Naive thymus-derived CD4-positive, alpha-beta T cell (primary cell): ENCODE data around the gene MAB21L3. TPM values are rescaled to one million over a fixed set of nuclear protein-coding genes. Genes with fewer than 3 reads are reported as not detected.

Experiments
- ATAC-seq: fragments of 150-1000 bp; cut with Tn5 transposase; 2 replicates; pipeline ENCODE4 v1.10.0; 2021; ENCODE audit warnings: mild to moderate bottlenecking, moderate library complexity
- CTCF ChIA-PET: fragments of 350-600 bp; sonication (Branson Sonifier 250); formaldehyde crosslinking; loops from one replicate; lab custom pipeline; 2021; ENCODE audit warnings: antibody characterized with exemption; lab: Charles Lee
- POLR2A ChIA-PET: fragments of 350-600 bp; sonication (Branson Sonifier 250); formaldehyde crosslinking; loops from one replicate; lab custom pipeline; 2021; ENCODE audit warnings: antibody characterized with exemption, inconsistent platforms; lab: Charles Lee
- DNase-seq, 9 donors: peaks; one replicate each; pipeline versions ENCODE4 v3.0.0 to v3.0.0-alpha.2; 2020 to 2022; ENCODE audit warnings: mixed read lengths in 1 of 9
- H3K27ac ChIP-seq: one replicate; pipeline ENCODE4 v1.7.0; 2013; ENCODE audit warnings: mild to moderate bottlenecking, low read depth, low read length, moderate library complexity
- H3K27me3 ChIP-seq, 2 donors: one replicate each; pipeline ENCODE4 v1.7.0; 2013; ENCODE audit warnings: low read length in 2 of 2, mild to moderate bottlenecking in 2 of 2, moderate library complexity in 2 of 2; ENCODE audit not compliant: control insufficient read depth in 2 of 2, insufficient read depth in 2 of 2
- H3K36me3 ChIP-seq, 3 experiments: 1 replicate in 2 of 3; 2 replicates in 1 of 3; pipeline ENCODE4 v1.7.0; 2013; ENCODE audit warnings: low read length in 3 of 3, mild to moderate bottlenecking in 3 of 3, moderate library complexity in 1 of 3; ENCODE audit not compliant: insufficient read depth in 3 of 3, control insufficient read depth in 2 of 3
- H3K4me1 ChIP-seq, 2 donors: one replicate each; pipeline ENCODE4 v1.7.0; 2013; ENCODE audit warnings: low read length in 2 of 2, mild to moderate bottlenecking in 2 of 2, moderate library complexity in 1 of 2; ENCODE audit not compliant: control insufficient read depth in 2 of 2, insufficient read depth in 2 of 2
- H3K4me3 ChIP-seq: 2 replicates; pipeline ENCODE4 v1.7.0; 2013; ENCODE audit warnings: mild to moderate bottlenecking, low read length
- H3K9me3 ChIP-seq, 3 experiments: 1 replicate in 2 of 3; 2 replicates in 1 of 3; pipeline ENCODE4 v1.7.0; 2013; ENCODE audit warnings: low read length in 3 of 3; ENCODE audit not compliant: control insufficient read depth in 2 of 3
- H3K27ac Mint-ChIP-seq, 9 donors: one replicate each; pipeline ENCODE4 v1.8.0; 2020 to 2022; ENCODE audit warnings: mixed read lengths in 9 of 9, mild to moderate bottlenecking in 8 of 9, moderate library complexity in 5 of 9, inconsistent platforms in 2 of 9
- H3K27me3 Mint-ChIP-seq, 5 donors: one replicate each; pipeline ENCODE4 v1.8.0; 2021 to 2022; ENCODE audit warnings: mixed read lengths in 5 of 5, mild to moderate bottlenecking in 1 of 5
- H3K36me3 Mint-ChIP-seq, 5 donors: one replicate each; pipeline ENCODE4 v1.8.0; 2020 to 2022; ENCODE audit warnings: mixed read lengths in 5 of 5, mild to moderate bottlenecking in 3 of 5, inconsistent platforms in 1 of 5
- H3K4me1 Mint-ChIP-seq, 7 donors: one replicate each; pipeline ENCODE4 v1.8.0; 2020 to 2022; ENCODE audit warnings: mixed read lengths in 7 of 7, mild to moderate bottlenecking in 3 of 7, inconsistent platforms in 1 of 7
- H3K4me3 Mint-ChIP-seq, 10 donors: one replicate each; pipeline ENCODE4 v1.8.0; 2020 to 2022; ENCODE audit warnings: mild to moderate bottlenecking in 10 of 10, mixed read lengths in 10 of 10, moderate library complexity in 6 of 10, inconsistent platforms in 2 of 10
- H3K9me3 Mint-ChIP-seq, 11 donors: one replicate each; pipeline ENCODE4 v1.8.0; 2020 to 2022; ENCODE audit warnings: mixed read lengths in 11 of 11, mild to moderate bottlenecking in 4 of 11, inconsistent platforms in 1 of 11, moderate library complexity in 1 of 11
- intact Hi-C, 2 donors: fragments of 100-400 bp; cut with micrococcal nuclease; formaldehyde crosslinking; loops; one replicate each; pipeline ENCODE4 v1.15.1; 2023
- polyA plus RNA-seq, 2 donors: library from polyadenylated mRNA; unstranded; fragments of 300-500 nt; fragmentation: Illumina TruSeq; gene quantifications; one replicate each; pipeline ENCODE4 v1.2.3, GENCODE V29; 2021
- total RNA-seq, 6 experiments: library from RNA in 5 of 6; stranded (reverse) in 5 of 6; gene quantifications; 1 replicate in 5 of 6; 2 replicates in 1 of 6; pipeline ENCODE4 v1.2.3 and lab custom pipeline; 2021 to 2026

The MAB21L3 gene
- total and polyA plus RNA-seq, 7 experiments from 2014 or later, result 0.12 TPM; not detected in 6

DNA sequence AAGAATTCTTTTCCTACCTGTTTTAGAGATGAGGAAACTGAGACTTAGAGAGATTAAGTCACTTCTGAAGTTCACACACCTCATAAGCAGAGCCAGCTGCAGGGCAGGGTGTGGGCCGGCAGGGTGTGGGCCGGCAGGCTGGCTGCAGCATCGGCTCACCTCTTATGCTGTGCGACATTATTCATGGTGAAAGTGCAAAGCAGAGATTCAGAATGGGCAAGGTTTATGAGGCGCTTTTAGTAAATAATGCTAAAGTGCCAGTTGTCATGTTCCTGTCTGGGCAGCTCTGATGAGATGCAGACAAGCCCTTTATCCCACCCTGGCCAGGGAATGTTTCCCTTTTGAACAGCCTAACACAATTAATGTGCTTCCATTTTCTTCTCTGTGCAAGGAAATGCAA is 14.6 kb downstream of the MAB21L3 start:
- DNase-seq, result no peak
- Histone ChIP-seq H3K4me1 (peaks cover 11 to 15% of the 10 kb centered on the region in 2 donors), H3K27me3 (no peaks in the 10 kb centered on the region), H3K27ac (no peak overlapping the region), H3K9me3 (no peaks in the 10 kb centered on the region), H3K4me3 (no peak overlapping the region), H3K36me3 (no peaks in the 10 kb centered on the region)
- intact Hi-C loops, result no loop called here
- CTCF ChIA-PET, result interaction anchor here (0.6 to 1.6 kb wide), 4 partner anchors 26 to 363 kb away, joined by 3 to 4 read pairs (median 3); no protein-coding TSS in a partner anchor
- Mint-ChIP-seq H3K4me1 (peaks cover 13 to 44% (median 38%) of the 10 kb centered on the region in 7 donors), H3K9me3 (no peaks in the 10 kb centered on the region), H3K36me3 (no peaks in the 10 kb centered on the region), H3K27ac (no peak overlapping the region), H3K4me3 (peak overlapping the region in 1 of 10 donors; percentile 26), H3K27me3 (peaks cover 0 to 36% (median 7%) of the 10 kb centered on the region in 5 donors)
- POLR2A ChIA-PET, result no interaction called here
- ATAC-seq, result no peak

DNA sequence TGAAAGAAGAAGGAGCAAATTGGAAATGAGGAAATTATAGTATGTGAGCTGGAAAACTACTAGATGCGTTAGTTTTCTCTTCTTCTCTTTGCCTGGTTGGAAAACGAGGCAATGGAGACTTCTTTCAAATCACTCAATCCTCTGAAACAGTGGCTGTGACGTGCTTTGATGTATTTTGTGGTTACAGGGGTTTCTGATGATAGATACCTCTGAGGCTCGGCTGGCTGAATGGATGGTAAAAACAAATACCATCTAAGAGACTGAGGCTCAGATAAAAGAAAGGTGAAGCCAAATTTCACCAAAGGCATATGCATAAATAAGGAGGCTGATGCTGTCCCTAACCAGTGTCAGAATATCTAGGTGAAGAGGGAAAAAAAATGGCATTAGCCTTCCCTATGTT is 15.1 kb downstream of the MAB21L3 start:
- intact Hi-C loops, result no loop called here
- no peak overlapping the region for H3K27ac ChIP-seq
- ATAC-seq, result peak; percentile 47
- DNase-seq, result peak in 4 of 9 donors; percentile 17 to 33 (median 23)
- ChIA-PET POLR2A (no interaction called here), CTCF (interaction anchor here (1.6 kb wide), 1 partner anchor 362 kb away, joined by 3 read pairs; no protein-coding TSS in a partner anchor)
- H3K36me3 Mint-ChIP-seq, result no peaks in the 10 kb centered on the region
- H3K4me1 Mint-ChIP-seq, result peaks cover 13 to 44% (median 38%) of the 10 kb centered on the region in 7 donors
- peaks cover 0 to 35% (median 7%) of the 10 kb centered on the region in 5 donors for H3K27me3 Mint-ChIP-seq
- no peak overlapping the region for H3K4me3 ChIP-seq
- no peaks in the 10 kb centered on the region for H3K9me3 Mint-ChIP-seq
- H3K4me1 ChIP-seq, result peaks cover 11 to 15% of the 10 kb centered on the region in 2 donors
- no peaks in the 10 kb centered on the region for H3K36me3 ChIP-seq
- H3K27ac Mint-ChIP-seq, result peak overlapping the region in 1 of 9 donors; percentile 66
- no peaks in the 10 kb centered on the region for H3K9me3 ChIP-seq
- H3K4me3 Mint-ChIP-seq, result peak overlapping the region in 6 of 10 donors; percentile 13 to 40 (median 24)
- no peaks in the 10 kb centered on the region for H3K27me3 ChIP-seq

DNA sequence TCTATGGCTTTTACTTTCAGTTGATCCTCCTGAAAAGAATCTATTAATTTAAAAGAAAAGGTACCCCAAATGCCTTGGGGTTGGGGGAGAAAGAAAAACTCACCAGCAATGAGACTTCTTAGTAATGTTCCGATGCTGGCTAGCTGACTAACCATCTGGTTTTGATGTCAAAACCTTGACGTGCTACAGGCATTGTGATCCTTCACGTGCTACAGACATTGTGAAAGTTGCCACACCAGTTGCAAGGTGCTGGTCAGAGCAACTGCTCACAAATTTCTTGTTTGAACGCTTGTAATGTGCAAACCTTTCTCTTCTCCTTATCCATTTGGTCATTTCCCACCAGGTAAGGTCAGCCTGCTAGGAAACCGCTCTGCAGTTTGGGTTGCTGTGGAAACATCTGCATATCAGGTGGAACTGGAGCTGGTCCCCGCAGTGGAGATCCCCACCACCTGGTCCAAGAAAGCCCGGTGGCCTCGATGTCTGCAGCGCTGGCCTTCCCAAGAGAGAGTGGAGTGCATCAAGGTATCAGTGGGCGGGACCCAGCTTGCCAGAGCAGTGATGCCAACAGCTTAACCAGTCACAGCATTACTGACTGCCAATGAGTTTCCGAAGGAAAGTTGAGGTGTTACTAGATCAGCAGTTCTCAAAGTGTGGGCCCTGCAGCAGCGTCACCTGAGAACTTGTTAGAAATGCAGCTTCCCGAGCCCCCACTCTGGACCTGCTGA is 16.1 kb downstream of the MAB21L3 start:
- intact Hi-C loops, result no loop called here
- Mint-ChIP-seq H3K9me3 (no peaks in the 10 kb centered on the region), H3K4me1 (peaks cover 13 to 44% (median 38%) of the 10 kb centered on the region in 7 donors), H3K27ac (no peak overlapping the region), H3K36me3 (no peaks in the 10 kb centered on the region), H3K4me3 (peak overlapping the region in 1 of 10 donors; percentile 8), H3K27me3 (peaks cover 0 to 32% (median 7%) of the 10 kb centered on the region in 5 donors)
- Histone ChIP-seq H3K4me1 (peaks cover 11 to 15% of the 10 kb centered on the region in 2 donors), H3K9me3 (no peaks in the 10 kb centered on the region), H3K4me3 (no peak overlapping the region), H3K36me3 (no peaks in the 10 kb centered on the region), H3K27me3 (no peaks in the 10 kb centered on the region), H3K27ac (no peak overlapping the region)
- ChIA-PET CTCF (interaction anchor here (0.8 to 1.7 kb wide), 3 partner anchors 12 to 361 kb away, joined by 3 to 6 read pairs (median 3); no protein-coding TSS in a partner anchor), POLR2A (no interaction called here)
- ATAC-seq (no peak), DNase-seq (no peak)

DNA sequence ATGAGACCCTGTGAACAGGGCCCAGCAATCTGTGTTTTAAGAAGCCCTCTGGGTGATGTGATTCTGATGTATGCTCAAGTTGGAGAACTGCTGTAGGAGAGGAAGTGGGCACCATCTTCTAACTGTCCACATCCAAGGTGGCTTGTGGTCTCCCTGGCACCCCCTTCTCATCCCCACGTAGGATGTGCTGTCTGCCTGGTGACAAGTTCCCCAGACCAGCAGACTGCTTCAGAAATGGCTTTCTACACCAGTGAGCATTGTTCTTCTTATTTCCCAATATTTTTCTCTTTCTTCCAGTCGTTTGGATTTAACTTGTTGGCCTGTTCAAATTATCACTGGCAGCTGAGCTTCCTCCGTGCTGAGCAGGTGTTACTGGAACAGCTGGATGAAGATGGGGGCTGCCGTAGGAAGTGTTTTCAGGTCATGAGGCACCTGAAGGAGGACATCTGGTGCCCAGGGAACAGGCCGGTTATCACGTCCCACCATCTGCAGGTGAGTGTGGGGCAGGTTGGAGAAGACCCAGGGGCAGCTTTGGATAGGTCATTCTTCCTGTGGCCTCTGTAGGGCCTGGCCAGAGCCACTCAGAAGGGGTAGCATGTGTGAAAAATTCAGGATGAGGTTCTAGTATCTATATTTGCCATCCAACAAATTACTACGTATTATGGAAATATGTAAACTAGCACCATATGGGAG is 16.8 kb downstream of the MAB21L3 start:
- Histone ChIP-seq H3K27ac (no peak overlapping the region), H3K4me1 (peaks cover 11 to 15% of the 10 kb centered on the region in 2 donors), H3K4me3 (no peak overlapping the region), H3K36me3 (no peaks in the 10 kb centered on the region), H3K27me3 (no peaks in the 10 kb centered on the region), H3K9me3 (no peaks in the 10 kb centered on the region)
- no peak for DNase-seq
- Mint-ChIP-seq H3K4me3 (peak overlapping the region in 4 of 10 donors; percentile 6 to 39 (median 32)), H3K36me3 (no peaks in the 10 kb centered on the region), H3K27ac (peak overlapping the region in 2 of 9 donors; percentile 44 to 55), H3K4me1 (peaks cover 13 to 44% (median 38%) of the 10 kb centered on the region in 7 donors), H3K9me3 (no peaks in the 10 kb centered on the region), H3K27me3 (peaks cover 0 to 28% (median 7%) of the 10 kb centered on the region in 5 donors)
- intact Hi-C loops, result no loop called here
- ChIA-PET CTCF (interaction anchor here (1.7 kb wide), 1 partner anchor 11 kb away, joined by 6 read pairs; no protein-coding TSS in a partner anchor), POLR2A (no interaction called here)
- ATAC-seq, result no peak

DNA sequence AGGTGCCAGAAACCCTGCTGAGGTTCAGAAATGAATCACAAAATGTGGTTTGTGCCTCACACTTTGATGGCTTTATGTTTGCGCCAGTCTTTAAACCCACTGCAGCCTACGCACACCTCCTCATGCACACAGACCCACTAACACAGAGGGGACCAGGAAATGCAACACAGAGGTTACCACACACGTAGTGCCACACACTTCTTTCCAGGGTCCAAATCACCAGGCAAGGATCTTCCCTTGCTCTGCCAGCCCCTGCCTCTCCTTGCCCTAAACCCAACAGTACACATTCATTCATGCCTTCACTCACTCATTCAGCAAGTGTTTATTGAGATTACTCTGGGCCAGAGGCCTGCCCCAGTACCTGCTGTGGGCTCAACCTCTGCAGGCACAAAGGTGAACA is 17.5 kb downstream of the MAB21L3 start:
- Mint-ChIP-seq H3K4me1 (peaks cover 13 to 44% (median 38%) of the 10 kb centered on the region in 7 donors), H3K27me3 (peaks cover 0 to 22% (median under 1%) of the 10 kb centered on the region in 5 donors), H3K27ac (peak overlapping the region in 8 of 9 donors; percentile 11 to 76 (median 56)), H3K9me3 (no peaks in the 10 kb centered on the region), H3K36me3 (no peaks in the 10 kb centered on the region), H3K4me3 (peak overlapping the region in 9 of 10 donors; percentile 2 to 58 (median 9))
- CTCF ChIA-PET, result interaction anchor here (0.8 to 1.7 kb wide), 2 partner anchors 10 kb away, joined by 3 to 6 read pairs; no protein-coding TSS in a partner anchor
- Histone ChIP-seq H3K4me3 (no peak overlapping the region), H3K36me3 (no peaks in the 10 kb centered on the region), H3K9me3 (no peaks in the 10 kb centered on the region), H3K4me1 (peaks cover 11 to 15% of the 10 kb centered on the region in 2 donors), H3K27ac (no peak overlapping the region), H3K27me3 (no peaks in the 10 kb centered on the region)
- POLR2A ChIA-PET, result no interaction called here
- intact Hi-C loops, result no loop called here
- DNase-seq (peak in 5 of 9 donors; percentile 21 to 43 (median 33)), ATAC-seq (peak; percentile 71)

DNA sequence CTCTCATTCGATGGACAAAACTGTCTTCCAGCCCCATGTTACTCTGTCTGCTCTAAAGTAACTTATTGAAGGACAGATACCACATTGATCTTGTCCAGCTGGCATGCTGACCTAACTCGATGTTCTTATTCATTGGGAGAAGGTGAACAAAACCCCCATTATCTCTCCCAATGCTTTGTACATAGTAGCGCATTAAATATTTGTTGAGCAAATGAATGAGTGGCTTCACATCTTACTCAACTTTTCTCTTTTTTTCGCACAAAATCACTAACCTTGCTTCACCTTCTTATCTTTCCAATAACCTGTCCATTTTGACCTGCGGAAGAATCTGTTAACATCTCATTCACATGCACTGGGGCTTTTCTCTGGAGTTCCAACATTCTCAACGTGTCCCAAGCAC is 18.3 kb downstream of the MAB21L3 start:
- Histone ChIP-seq H3K27ac (no peak overlapping the region), H3K27me3 (no peaks in the 10 kb centered on the region), H3K9me3 (no peaks in the 10 kb centered on the region), H3K36me3 (no peaks in the 10 kb centered on the region), H3K4me1 (peaks cover 11 to 15% of the 10 kb centered on the region in 2 donors), H3K4me3 (no peak overlapping the region)
- CTCF ChIA-PET, result interaction anchor here (0.8 to 2.6 kb wide), 2 partner anchors 9 to 356 kb away, joined by 3 to 9 read pairs; no protein-coding TSS in a partner anchor
- Mint-ChIP-seq H3K9me3 (no peaks in the 10 kb centered on the region), H3K27me3 (peaks cover 0 to 19% (median 5%) of the 10 kb centered on the region in 5 donors), H3K27ac (peak overlapping the region in 2 of 9 donors; percentile 16 to 71), H3K4me3 (peak overlapping the region in 2 of 10 donors; percentile 11 to 12), H3K4me1 (peaks cover 17 to 44% (median 38%) of the 10 kb centered on the region in 7 donors), H3K36me3 (no peaks in the 10 kb centered on the region)
- no peak for ATAC-seq
- DNase-seq, result no peak
- intact Hi-C loops, result no loop called here
- POLR2A ChIA-PET, result no interaction called here
